ENCODE data around the gene DYSF. TPM values are rescaled to one million over a fixed set of nuclear protein-coding genes. Genes with fewer than 3 reads are reported as not detected.

Gene DYSF
- total and polyA plus RNA-seq, 7 donors: 38.3 to 208 (median 109) TPM

GRCh38 chr2:71460595-71461303 lies 7.4 kb downstream of the DYSF start:
- TF ChIP-seq CTCF (IDR thresholded peaks at IDR 0.05): peak; percentile 73
- peak; percentile 60 to 75 (median 72) for ATAC-seq
- Histone ChIP-seq H3K4me3 (no peak overlapping the region), H3K9me3 (no peaks in the 10 kb centered on the region), H3K27me3 (ENCODE audit: insufficient read depth in 3 of 3, low read length in 2 of 3) (no peaks in the 10 kb centered on the region), H3K27ac (peak overlapping the region; percentile 74), H3K36me3 (ENCODE audit: insufficient read depth in 1 of 2, low read depth in 1 of 2) (peaks cover 0 to 20% of the 10 kb centered on the region in 2 donors), H3K4me1 (peaks cover 98% of the 10 kb centered on the region)
- peak; percentile 45 to 78 for DNase-seq
- WGBS, 3 donors: 29 to 46% (median 39%) methylated on average over 9 of the region's 9 CpGs
- intact Hi-C loops (cut with DNase I): loop anchor here in 1 of 2 donors (2.0 kb wide), 1 partner anchor 50 kb away; no protein-coding TSS in a partner anchor

GRCh38 chr2:71461304-71461671 lies 7.9 kb downstream of the DYSF start:
- intact Hi-C loops (cut with DNase I): loop anchor here in 1 of 2 donors (2.0 kb wide), 1 partner anchor 50 kb away; no protein-coding TSS in a partner anchor
- WGBS, 3 donors: 16 to 26% (median 25%) methylated on average over 5 of the region's 5 CpGs

GRCh38 chr2:71462056-71462605 lies 8.8 kb downstream of the DYSF start:
- H3K27me3 ChIP-seq (ENCODE audit: insufficient read depth in 3 of 3, low read length in 2 of 3): no peaks in the 10 kb centered on the region
- H3K27ac ChIP-seq: peak overlapping the region; percentile 74
- H3K36me3 ChIP-seq (ENCODE audit: insufficient read depth in 1 of 2, low read depth in 1 of 2): peaks cover 0 to 17% of the 10 kb centered on the region in 2 donors
- peaks cover 92% of the 10 kb centered on the region for H3K4me1 ChIP-seq
- no peak for TF ChIP-seq CTCF (IDR thresholded peaks at IDR 0.05)
- no peak for DNase-seq
- no peak for ATAC-seq
- WGBS, 3 donors: 71 to 88% (median 77%) methylated on average over 8 of the region's 8 CpGs
- H3K9me3 ChIP-seq: no peaks in the 10 kb centered on the region
- H3K4me3 ChIP-seq: no peak overlapping the region
- intact Hi-C loops (cut with DNase I): loop anchor here in 1 of 2 donors (2.0 kb wide), 1 partner anchor 45 kb away; no protein-coding TSS in a partner anchor

More at GRCh38 chr2:71461304-71461671, 7.9 kb downstream of the DYSF start:
- DNase-seq (no peak), ATAC-seq (no peak)
- TF ChIP-seq CTCF (IDR thresholded peaks at IDR 0.05): no peak
- H3K9me3 ChIP-seq: no peaks in the 10 kb centered on the region
- peaks cover 98% of the 10 kb centered on the region for H3K4me1 ChIP-seq
- H3K4me3 ChIP-seq: no peak overlapping the region
- peaks cover 0 to 20% of the 10 kb centered on the region in 2 donors for H3K36me3 ChIP-seq (ENCODE audit: insufficient read depth in 1 of 2, low read depth in 1 of 2)
- peak overlapping the region; percentile 74 for H3K27ac ChIP-seq
- no peaks in the 10 kb centered on the region for H3K27me3 ChIP-seq (ENCODE audit: insufficient read depth in 3 of 3, low read length in 2 of 3)

GRCh38 chr2:71462641-71463341 lies 9.4 kb downstream of the DYSF start:
- no peaks in the 10 kb centered on the region for H3K27me3 ChIP-seq (ENCODE audit: insufficient read depth in 3 of 3, low read length in 2 of 3)

More at GRCh38 chr2:71462641-71463341, 9.4 kb downstream of the DYSF start:
- Histone ChIP-seq H3K9me3 (no peaks in the 10 kb centered on the region), H3K36me3 (ENCODE audit: insufficient read depth in 1 of 2, low read depth in 1 of 2) (peaks cover 0 to 10% of the 10 kb centered on the region in 2 donors), H3K4me1 (peaks cover 92% of the 10 kb centered on the region), H3K4me3 (no peak overlapping the region), H3K27ac (peak overlapping the region; percentile 74)
- intact Hi-C loops (cut with DNase I): loop anchor here in 1 of 2 donors (2.0 kb wide), 1 partner anchor 44 kb away; no protein-coding TSS in a partner anchor
- WGBS, 3 donors: 84 to 91% (median 86%) methylated on average over 5 of the region's 5 CpGs
- no peak for ATAC-seq
- TF ChIP-seq CTCF (IDR thresholded peaks at IDR 0.05): no peak
- no peak for DNase-seq

Measured in psoas muscle (tissue), 8 donors.